GM12892 (cell line): Measurements from ENCODE around the gene PALS2.

ENCODE experiments used
- POLR2A ChIP-seq: IDR thresholded peaks from 2 replicates; pipeline ENCODE4 v1.6.1; 2011; ENCODE audit warnings: low read depth, low read length, control low read depth
- POLR2AphosphoS5 ChIP-seq: IDR thresholded peaks from 2 replicates; pipeline ENCODE4 v1.6.1; 2011; ENCODE audit warnings: low read depth, low read length, control low read depth
- TAF1 ChIP-seq: IDR thresholded peaks from 2 replicates; pipeline ENCODE4 v1.6.1; 2011; ENCODE audit warnings: low read depth, mild to moderate bottlenecking, control low read depth, low read length, borderline replicate concordance

DNA sequence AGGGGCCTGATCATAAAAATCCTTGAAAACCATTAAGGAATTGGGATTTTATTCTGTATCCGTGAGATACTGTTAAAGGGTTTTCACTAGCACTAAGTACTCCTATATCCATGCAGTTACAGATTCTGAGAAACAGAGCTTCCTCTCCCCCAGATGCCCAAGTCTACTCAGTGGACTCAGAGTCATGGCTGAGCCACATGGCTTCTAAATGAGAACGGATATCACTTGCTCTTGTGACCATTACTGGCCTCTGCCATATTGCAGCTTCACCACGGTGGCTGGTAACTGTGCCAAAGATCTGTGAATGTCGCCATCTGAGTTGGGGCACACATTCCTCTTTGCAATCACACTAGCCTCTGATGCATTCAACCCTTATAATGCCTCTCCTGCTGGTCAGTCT lies 42.0 kb upstream of the PALS2 start:
- TF ChIP-seq POLR2A (no peak), POLR2AphosphoS5 (no peak), TAF1 (no peak)
